ENCODE results near the gene RBSN. TPM values are rescaled to one million over a fixed set of nuclear protein-coding genes. Genes with fewer than 3 reads are reported as not detected.

The RBSN gene
- total RNA-seq, 1 experiment from 2014 or later = 20.7 TPM

- H3K36me3 ChIP-seq (ENCODE audit: low read depth) = no peaks in the 10 kb centered on the region
- no peak overlapping the region for H3K4me2 ChIP-seq
- no peaks in the 10 kb centered on the region for H3K9me2 ChIP-seq (ENCODE audit: insufficient read depth)
- no peaks in the 10 kb centered on the region for H3K4me1 ChIP-seq (replicated peaks; ENCODE audit: insufficient read depth)
- POLR2A ChIA-PET (ENCODE audit: unreplicated experiment) = no interaction called here
- no peaks in the 10 kb centered on the region for H3K27me3 ChIP-seq (ENCODE audit: insufficient read depth, low read depth)
- H2AFZ ChIP-seq = no peak overlapping the region
- intact Hi-C loops (cut with micrococcal nuclease; ENCODE audit: unreplicated experiment) = loop anchor here (10.0 kb wide), 1 partner anchor 288 kb away; no protein-coding TSS in a partner anchor
- H3K9me3 ChIP-seq (ENCODE audit: insufficient read depth, low read depth) = no peaks in the 10 kb centered on the region
- no peak for TF ChIP-seq EZH2 (IDR thresholded peaks at IDR 0.05; ENCODE audit: low read depth)
- no peak for TF ChIP-seq CTCF (conservative IDR thresholded peaks at IDR 0.05)
- DNase-seq = no peak
- H4K20me1 ChIP-seq (ENCODE audit: insufficient read depth) = no peaks in the 10 kb centered on the region
- BruUV-seq (replicated peaks) = no TSS peak
- CTCF ChIA-PET = no interaction called here
- H3K4me3 ChIP-seq = no peak overlapping the region
- H3K27ac ChIP-seq = no peak overlapping the region
- H3F3A ChIP-seq (ENCODE audit: insufficient read depth, low read depth) = no peaks in the 10 kb centered on the region
- H3K79me2 ChIP-seq (ENCODE audit: low read depth) = no peaks in the 10 kb centered on the region
These were observed 18.1 kb upstream of the RBSN start for GRCh38 chr3:15117011-15117410.

DNA sequence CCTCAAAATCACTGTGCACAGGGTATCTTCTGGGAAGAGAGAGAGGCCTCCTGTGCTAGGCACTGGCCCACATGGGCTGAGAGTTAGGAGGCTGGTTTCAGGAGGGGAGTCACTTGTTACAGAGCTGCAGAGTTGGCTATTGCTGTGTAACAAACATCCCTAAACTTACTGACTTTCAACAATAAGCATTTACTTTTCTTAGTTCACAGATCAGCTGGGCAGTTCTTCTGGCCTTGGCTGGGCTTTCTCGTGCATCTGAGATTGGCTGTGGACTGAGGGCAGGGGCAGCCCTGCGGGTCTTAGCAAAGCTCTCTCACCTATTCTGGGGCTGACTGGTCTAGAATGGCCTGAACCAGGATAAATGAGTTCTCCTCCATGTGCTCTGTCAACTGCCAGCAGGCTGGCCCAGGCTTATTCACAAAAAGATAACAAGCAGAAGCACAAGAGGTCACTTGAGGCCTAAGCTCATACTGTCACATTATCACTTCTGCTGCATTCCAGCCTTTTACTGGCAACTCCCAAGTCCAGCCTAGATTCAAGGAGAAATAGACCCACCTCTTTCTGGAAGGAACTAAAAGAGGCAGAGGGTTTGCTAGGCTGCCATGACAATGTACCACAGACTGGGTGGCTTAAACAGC, 17.2 kb upstream of the RBSN start:
- Histone ChIP-seq H3K27me3 (ENCODE audit: insufficient read depth, low read depth) (no peaks in the 10 kb centered on the region), H3F3A (ENCODE audit: insufficient read depth, low read depth) (no peaks in the 10 kb centered on the region), H3K4me2 (no peak overlapping the region), H3K4me1 (replicated peaks; ENCODE audit: insufficient read depth) (no peaks in the 10 kb centered on the region), H3K27ac (no peak overlapping the region), H3K36me3 (ENCODE audit: low read depth) (no peaks in the 10 kb centered on the region), H3K9me2 (ENCODE audit: insufficient read depth) (no peaks in the 10 kb centered on the region), H3K9me3 (ENCODE audit: insufficient read depth, low read depth) (no peaks in the 10 kb centered on the region), H3K4me3 (no peak overlapping the region), H2AFZ (no peak overlapping the region), H3K79me2 (ENCODE audit: low read depth) (no peaks in the 10 kb centered on the region), H4K20me1 (ENCODE audit: insufficient read depth) (no peaks in the 10 kb centered on the region)
- no peak for DNase-seq
- POLR2A ChIA-PET (ENCODE audit: unreplicated experiment) = no interaction called here
- no TSS peak for BruUV-seq (replicated peaks)
- CTCF ChIA-PET = no interaction called here
- intact Hi-C loops (cut with micrococcal nuclease; ENCODE audit: unreplicated experiment) = loop anchor here (10.0 kb wide), 1 partner anchor 289 kb away; no protein-coding TSS in a partner anchor
- TF ChIP-seq EZH2 (IDR thresholded peaks at IDR 0.05; ENCODE audit: low read depth) = no peak
- TF ChIP-seq CTCF (conservative IDR thresholded peaks at IDR 0.05) = no peak

DNA sequence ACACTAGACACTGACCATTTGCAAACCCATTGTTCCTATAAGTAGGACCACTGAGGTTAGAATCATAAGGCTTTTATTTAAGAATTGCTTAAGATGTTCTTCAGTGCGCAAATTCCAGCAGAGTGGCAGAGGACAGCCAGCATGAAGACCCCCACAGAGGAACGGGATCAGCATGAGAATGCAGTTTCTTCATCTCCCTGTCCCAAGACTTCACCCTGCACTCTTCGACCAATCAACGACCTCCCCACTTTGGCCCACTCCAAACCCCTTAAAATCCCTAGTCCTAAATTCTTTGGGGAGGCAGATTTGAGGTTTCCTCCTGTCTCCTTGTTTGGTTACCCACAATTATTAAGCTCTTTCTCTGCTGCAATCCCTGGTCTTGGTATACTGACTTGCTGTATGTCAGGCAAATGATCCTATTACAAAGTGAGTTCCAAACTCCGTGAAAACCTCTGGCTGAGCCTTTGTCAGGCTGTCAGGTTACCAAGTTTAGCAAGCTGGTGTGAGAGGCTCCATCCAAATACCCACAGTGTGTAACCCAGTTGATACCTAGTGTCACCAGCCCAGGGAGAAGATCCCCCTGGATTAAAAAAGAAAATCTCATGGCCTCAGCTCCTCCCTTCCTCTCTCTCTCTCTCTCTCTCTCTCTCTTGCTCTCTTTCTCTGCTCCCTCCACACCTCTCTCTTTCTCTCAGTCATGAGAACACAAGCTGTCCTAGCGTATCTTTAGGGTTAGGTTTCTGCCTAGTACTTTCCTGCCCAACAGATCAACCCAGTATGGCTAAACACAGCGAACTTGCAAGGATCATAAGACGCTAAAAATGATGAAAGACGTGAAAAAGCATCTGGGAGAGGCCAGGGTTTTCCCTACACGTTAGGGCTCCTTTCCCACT, 15.8 kb upstream of the RBSN start:
- H3K4me3 ChIP-seq = no peak overlapping the region
- no peaks in the 10 kb centered on the region for H3K79me2 ChIP-seq (ENCODE audit: low read depth)
- intact Hi-C loops (cut with micrococcal nuclease; ENCODE audit: unreplicated experiment) = loop anchor here (10.0 kb wide), 1 partner anchor 290 kb away; no protein-coding TSS in a partner anchor
- no peak overlapping the region for H2AFZ ChIP-seq
- no TSS peak for BruUV-seq (replicated peaks)
- H3K27me3 ChIP-seq (ENCODE audit: insufficient read depth, low read depth) = peaks cover 9% of the 10 kb centered on the region; the same call in 1 of the 2 replicates
- no peak overlapping the region for H3K27ac ChIP-seq
- H3K9me3 ChIP-seq (ENCODE audit: insufficient read depth, low read depth) = no peaks in the 10 kb centered on the region
- no peaks in the 10 kb centered on the region for H3F3A ChIP-seq (ENCODE audit: insufficient read depth, low read depth)
- POLR2A ChIA-PET (ENCODE audit: unreplicated experiment) = no interaction called here
- no peaks in the 10 kb centered on the region for H3K9me2 ChIP-seq (ENCODE audit: insufficient read depth)
- no peaks in the 10 kb centered on the region for H3K4me1 ChIP-seq (replicated peaks; ENCODE audit: insufficient read depth)
- CTCF ChIA-PET = interaction anchor here (0.6 kb wide), 1 partner anchor 273 kb away, joined by 3 read pairs; no protein-coding TSS in a partner anchor
- no peak for TF ChIP-seq CTCF (conservative IDR thresholded peaks at IDR 0.05)
- no peak for DNase-seq
- H3K4me2 ChIP-seq = no peak overlapping the region
- no peaks in the 10 kb centered on the region for H4K20me1 ChIP-seq (ENCODE audit: insufficient read depth)
- H3K36me3 ChIP-seq (ENCODE audit: low read depth) = no peaks in the 10 kb centered on the region

Data from PC-9 (cell line).